Stimulated activated CD4-positive, alpha-beta T cell treated with anti-CD3 and anti-CD28 coated beads, Interleukin-4, amount 100 ng/mL, for 24 hours (primary cell): ENCODE data around the gene PFKP.

ENCODE experiments used
- DNase-seq: peaks from one replicate; pipeline ENCODE4 v3.0.0-alpha.2; 2020

The PFKP gene

DNA sequence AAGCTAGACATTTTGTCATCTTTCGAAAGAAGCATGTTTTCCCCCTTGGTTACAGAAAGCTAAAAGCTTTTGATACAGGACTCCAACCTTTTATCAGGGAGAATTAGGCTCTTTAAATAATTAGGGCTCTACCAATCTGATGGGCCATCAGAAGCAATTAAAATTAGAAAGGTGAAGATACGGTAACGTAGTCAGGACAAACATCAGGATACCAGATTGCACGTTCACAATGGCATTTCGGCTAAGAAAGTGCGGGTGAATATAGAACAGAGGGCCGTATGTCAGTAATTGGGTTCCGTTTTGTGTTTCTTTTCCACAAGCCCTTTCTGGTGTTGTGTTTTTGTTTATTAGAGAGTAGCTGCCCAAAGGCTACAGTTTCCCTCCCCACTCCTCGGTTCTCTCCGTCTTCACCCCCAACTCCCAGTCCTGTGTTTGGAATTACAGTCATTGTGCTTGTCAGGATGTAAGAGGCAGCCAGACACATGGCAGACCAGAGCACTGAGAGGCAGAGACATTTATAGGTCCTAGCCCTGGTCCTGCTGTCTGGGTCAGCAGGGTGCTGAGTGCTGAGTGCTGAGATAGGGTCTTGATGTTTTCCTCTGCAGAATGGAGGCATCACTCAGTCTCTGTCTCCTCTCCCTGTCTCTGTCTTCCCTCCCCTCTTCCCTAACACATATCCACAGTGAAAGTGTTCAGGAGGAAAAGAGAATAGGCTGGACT, 5.5 kb downstream of the PFKP start:
- no peak for DNase-seq

DNA sequence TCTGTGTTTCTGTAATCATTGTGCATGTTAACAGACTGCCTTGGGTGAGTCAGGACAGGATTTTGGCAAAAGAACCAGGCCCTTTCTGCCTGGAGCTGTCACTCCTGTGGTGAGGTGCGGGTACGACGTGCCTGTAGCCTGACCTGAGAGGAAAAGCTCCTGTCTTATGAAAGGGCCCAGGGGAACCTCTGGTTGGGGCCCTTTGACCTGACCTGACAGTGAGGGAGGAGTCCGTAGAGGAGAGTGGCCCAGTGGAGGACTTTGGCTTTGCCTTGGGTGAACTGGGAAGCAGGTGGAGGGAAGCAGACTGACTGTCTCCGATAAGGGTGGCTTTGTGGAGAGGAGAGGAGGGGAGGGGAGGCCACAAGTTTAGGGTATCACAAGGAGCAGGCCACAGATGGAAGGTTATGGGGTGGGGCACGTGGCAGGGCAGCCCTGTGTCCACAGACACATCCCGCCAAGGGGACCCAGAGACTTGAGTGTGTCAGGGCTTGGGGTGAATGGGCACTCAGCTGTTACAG, 6.9 kb downstream of the PFKP start:
- no peak for DNase-seq

DNA sequence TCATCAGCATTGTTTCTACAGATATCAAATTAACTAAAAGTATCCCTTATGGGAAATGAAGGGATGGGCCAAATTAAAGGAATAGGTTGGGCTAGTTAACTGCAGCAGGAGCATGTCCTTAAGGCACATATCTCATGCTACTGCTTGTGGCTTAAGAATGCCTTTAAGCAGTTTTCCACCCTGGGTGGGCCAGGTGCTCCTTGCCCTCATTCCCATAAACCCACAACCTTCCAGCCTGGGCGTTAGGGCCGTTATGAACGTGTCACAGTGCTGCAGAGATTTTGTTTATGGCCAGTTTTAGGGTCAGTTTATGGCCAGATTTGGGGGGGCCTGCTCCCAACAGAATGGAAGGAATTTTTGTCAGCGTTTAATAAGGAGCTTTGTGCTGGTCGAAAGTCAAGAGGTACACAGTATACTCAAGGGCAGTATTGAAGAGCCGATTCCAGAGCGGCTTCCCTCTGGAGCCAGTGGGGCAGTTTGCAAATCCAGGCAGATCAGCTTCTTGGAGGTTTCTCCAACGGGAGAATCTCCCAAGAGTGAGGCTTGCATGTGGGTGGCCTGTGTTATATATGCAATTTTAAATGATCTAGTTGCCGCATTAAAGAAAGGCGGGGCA, 7.7 kb downstream of the PFKP start:
- DNase-seq, result no peak

DNA sequence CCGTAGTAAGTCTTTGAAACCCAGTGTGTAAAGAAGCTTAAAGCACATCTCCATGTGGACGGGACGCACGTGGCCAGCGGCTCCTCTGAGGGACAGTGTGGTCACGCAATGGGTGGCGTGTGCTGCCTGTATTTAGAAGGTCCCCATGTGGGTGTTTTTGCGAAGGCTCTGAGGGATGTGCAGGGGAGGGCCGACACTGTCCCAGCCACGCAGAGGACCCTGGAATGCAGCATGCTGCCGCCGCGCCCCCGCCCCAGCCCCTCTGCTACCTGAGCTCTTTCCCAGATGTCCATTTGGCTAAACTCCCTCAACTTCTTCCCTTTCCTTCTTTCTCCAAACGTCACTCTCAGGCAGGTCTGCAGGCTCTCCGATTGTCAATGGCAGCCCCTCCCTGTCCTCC, 8.8 kb downstream of the PFKP start:
- DNase-seq, result no peak

DNA sequence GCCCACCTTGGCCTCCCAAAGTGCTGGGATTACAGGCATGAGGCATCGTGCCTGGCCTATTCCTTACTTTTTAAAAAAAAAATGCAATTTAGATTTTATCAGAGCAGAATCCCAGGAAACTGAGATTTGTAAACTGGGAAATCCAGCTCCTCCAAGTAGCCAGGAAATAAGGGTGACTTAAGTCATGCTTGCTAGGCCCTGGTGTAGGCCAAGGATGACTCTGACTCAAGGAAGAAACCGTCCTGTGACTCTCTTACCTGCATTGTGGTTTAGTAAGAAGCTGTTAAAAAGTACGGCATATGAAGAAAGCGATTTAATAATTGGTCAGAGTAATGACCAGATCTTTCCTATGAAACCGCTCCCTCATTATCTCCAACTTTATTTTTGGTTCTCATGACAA, 10.2 kb downstream of the PFKP start:
- no peak for DNase-seq

DNA sequence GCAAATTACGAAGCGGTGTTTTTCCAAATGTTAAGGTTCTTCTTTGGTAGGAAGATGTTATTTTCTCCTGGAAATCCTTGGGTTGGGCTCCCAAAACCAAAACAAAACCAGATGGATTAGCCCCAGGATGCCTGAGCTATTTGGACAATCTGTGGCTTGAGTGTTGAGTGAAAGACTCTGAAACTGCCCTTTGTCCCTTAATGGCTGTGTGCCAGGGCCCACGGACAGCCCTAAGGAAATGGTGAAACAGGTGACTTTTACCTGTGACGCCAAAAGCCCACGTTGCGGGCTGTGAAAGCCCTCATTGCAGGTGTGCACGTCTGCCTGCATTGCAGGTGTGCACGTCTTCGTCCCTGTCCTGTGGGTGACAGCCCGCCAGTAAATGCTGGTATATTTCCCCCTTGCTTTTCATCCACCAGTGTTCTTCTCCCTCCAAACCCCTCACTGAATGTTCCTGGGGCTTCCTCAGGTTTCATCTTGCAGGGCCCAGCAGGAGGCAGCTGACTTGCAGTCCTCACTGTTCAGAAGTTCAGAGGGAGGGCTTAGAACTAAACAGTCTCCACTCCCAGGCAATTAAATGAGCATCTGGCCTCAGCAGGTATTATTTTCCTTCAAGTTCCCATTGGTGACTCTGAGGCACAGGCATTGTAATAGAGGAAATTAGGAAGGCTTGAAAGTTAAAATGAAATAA, 10.7 kb downstream of the PFKP start:
- DNase-seq, result no peak

DNA sequence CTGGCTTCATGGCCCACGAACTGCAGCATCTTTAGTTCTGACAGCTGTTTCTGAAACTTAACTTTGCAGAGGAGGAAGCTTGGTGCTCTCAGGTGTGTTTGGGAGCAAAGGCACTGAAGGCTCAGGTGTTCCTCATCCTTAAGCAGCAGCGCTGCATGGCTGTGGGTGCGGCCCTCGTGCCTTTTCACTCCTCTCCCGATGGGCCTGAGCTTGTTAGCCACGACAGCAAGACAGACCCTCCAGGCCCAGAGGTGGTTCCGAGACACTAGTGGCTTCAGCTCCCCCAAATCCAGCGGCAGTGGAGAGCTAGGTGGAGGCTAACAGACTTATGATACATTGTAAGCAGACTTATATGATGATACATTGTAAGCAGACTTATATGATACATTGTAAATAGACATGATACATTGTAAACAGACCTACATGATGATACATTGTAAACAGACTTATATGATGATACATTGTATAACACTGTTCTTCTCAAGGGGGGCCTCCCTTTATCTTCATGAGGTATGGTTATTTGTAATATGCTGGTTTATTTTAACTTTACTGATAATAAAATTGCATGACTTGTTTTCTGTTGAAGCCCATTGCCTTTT, 14.1 kb downstream of the PFKP start:
- no peak for DNase-seq

DNA sequence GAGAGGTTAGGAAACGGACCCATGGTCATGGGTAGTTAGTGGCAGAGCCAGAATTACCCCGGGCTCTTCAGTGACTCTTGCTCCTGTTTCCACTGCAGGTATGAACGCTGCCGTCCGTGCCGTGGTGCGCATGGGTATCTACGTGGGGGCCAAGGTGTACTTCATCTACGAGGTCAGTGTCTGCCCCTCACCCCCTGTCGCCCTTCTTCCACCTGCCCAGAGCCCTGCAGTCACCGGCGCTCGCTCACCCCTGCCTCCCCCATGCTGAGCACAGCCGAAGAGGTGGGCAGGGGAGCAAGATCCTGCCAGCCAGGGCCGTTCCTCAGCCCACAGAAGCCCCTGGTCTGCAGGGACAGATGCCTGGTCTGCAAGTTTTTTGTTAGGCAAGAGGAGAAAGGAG, 14.9 kb downstream of the PFKP start:
- no peak for DNase-seq

DNA sequence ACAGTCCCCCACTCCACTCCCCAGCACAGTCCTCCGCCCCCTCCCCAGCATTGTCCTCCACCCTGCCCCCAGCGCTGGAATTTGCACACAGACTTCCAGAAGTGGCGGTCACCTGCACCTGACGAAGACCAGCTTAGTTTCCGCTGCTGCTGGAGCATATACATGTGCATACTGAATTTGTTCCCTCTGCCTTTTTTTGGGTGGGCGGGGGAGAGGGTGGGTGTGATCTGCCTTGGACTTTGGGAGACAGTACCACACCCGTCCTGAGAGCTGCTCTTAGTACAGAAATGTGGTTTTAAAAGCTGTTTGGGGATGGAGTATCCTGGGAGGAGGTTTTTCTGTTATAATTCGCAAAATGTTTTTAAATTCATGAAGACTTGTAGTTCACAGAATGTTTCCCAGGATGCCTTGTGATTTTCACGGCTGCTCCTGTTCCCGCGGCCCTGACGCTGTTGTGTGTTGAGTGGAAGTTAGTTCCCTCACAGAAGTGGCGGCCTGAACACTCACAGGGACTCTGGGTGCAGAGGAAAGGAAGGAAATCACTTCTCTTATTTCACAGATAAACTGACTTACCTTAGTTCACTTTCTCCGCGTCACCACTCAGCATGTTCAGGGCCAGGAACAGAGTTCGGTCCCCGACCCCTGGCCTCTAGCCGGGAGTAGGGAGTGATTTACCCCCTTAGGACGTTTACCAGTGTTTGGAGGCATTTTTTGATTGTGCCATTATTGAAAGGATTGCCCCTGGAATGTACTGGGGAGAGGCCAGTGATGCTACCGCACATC, 18.6 kb downstream of the PFKP start:
- no peak for DNase-seq

DNA sequence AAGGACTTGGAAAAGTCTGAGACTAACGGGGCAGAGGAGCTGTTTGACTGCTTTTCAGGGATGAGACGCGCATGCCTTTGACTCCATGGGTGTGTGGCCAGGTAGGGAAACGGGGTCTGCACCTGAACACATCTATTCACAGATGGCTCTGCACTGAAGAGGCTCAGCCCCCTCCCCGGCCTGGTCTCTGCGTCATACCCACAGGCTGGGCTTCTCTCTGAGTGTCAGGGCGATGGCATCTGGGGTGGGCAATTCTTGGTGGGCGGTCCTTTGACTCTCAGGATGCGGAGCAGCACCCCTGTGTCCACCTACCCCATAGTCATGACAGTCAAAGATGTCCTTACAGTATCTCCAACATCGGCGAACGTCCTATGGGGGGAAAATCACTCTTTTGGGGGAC, 23.0 kb downstream of the PFKP start:
- no peak for DNase-seq

DNA sequence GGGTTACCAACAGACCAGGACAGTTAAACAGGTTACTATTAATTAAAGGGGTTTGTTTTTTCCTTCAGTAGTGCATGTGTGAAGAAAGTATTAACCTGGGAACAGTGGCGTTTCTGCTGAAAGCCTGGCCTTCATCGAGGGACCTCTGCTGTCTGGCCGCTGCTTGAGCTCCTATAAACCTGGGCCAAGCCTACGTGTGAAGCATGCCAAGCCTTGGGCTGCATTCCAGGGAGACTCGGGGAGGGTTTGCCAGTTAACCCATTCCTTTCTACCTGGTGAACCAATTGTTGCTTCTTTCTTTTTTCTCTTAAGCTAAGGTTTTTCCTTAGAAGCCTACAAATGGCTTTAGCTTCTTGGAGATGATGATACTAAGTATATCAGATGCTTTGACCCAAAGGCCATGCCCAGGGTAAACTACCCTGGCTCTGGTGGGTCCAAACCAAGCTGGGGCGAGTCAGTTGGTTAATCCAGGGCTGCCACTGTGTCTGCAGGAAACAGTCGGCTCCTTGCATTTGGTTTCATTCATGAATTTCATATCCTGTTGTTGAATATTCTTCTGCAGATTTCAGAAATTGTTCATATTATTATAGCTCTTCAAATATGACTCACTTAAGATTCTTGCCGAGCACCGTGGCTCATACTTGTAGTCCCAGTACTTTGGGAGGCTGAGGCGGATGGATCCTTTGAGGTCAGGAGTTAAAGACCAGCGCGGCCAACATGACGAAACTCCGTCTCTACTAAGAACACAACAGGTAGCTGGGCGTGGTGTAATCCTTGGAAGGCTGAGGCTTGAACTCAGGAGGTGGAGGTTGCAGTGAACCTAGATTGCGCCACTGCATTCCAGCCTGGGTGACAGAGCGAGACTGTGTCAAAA, 23.8 kb downstream of the PFKP start:
- DNase-seq, result peak; percentile 64

DNA sequence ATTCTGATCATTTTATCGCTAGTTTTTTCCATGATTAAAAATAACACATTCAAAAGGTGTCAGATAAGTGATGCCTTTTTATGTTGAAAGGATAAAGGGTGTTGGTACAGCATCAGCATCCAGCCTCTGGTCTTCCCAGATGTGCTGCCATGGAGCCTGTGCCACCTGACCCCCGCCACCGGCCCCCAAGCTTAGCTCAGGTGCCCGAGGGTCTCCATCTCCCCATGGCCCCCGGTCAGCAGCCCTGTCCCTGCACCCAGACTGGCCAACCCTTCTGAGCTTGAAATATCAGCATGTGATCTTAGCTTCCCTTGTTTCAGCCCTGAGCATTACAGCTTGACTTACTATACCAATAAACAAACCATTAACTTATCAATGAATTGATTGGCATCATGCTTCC, 24.6 kb downstream of the PFKP start:
- no peak for DNase-seq

DNA sequence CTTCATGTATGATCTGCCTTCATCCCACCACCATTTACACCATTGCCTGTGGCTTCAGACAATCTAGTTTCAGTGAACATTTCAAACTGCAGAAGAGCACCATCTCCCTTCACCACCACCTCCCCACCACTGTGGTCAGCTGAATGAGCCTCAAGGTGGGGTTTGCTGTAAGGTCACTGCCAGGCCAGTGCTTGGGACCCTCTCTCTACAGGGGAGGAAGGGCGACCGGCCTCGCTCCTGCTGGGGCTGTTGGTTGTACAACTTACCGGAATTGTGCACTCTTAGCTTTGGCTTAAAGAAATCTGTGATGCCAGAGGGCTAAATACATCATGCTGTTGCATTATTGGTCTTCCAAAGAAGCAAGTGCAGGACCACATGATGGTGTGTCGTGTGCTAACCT, 26.6 kb downstream of the PFKP start:
- no peak for DNase-seq

DNA sequence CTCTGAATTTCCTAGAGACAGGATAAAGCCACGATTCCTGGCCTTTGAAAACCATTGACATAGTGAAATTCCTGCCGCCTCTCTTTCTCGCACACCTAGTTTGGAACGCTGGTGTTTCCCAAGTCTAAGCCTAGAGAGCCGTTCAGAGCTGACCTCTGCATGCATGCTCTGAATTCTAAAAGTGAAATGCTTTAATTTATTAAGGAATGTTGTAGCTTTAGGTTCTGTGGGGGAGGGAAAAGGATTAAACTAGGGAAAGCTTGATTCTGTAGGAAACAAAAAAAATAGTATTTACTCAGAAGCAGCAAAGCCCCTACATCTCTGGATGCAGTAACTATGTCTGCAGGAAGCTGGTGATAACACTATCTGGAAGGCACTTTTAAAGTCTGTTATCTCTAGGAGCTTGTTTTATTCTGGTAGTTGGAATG, 27.3 kb downstream of the PFKP start:
- no peak for DNase-seq

DNA sequence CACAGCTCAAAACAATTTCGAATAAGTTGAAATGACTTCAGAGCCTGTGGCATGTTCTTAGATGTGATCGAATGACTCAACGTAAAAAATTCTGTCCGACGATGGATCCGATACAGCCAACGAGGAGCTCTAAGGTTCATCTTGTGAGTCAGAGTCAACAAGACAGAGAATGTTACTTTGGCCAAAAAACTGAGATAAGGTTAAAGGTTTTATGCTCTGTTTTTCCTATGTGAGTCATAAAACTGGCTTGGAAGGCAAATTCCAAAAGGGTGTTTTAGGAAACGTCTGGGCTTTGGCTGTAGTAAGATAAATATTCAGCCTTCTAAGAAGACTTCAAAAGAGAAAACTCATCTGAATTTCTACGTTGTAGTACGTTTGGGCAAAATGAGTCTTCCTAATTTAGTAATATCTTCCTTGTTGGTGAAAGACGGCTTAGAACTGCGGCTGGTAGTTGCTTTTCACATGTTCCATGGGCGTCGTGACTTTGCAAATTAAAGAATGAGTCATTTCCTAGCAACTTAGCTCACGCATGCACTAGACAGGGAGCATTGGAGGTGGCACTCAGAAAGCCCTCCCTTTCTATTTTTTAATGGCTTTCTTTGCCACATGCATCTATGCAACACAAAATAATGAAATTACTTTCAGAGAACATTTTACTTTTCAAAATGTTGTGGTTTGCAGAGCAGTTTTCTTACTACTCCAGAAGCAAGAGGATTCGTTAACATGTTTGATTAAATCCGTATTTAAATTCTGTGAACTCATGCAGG, 28.2 kb downstream of the PFKP start:
- peak; percentile 77 for DNase-seq

DNA sequence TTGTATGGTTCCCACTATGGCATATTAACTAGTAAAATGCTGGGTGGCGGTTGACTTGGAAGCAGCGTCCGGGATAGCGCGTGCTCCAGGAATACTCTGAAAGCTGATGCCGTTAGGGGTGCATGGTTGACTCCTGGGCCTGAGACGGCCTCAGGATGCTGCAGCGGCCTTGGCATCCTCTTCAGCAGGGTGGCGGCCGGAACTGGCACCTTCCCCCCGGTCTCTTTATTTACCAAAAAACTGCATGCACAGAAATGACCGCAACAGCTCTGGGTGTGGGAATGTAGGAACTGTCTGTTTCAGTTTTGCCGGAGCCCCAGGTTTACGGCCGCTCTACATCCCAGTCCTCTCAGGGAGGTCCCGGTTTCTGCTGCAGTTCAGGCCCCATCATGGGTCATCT, 28.8 kb downstream of the PFKP start:
- DNase-seq, result no peak

DNA sequence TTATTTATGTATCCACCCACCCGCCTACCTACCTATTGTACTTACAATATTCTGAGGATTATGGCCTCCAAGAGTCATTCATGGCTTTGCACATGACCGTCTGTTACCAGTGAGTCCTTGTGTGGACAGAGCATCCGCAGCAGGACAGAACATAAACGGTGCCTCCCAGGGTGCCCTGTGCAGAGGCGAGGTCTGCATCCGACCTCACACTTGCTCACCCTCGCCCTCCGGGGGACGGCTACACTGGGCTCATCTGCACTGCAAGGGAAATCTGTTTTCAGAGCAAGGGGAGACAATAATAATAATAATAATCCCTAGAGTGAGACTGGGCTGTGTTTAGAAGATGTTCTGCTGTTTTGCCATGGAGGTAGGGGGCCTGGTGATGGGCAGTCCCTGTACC, 29.8 kb downstream of the PFKP start:
- no peak for DNase-seq

DNA sequence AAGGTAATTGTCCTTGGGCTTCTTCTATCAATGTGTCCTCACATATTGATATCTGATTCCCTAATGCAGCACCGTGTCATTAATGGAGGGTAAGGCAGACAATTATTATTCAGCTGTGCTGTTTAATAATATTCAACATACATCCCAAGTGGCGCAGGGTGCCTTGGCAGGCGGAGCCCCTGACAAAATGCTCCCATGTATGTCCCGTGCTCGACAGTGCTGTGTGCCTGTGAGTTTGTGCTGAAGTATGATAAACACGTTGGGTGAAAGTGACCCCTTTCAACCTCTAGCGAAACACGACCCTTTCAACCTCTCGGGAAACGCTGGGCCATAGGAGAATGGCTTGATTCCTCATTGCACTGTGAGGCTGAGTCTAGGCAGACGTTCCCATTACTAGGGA, 31.3 kb downstream of the PFKP start:
- no peak for DNase-seq

DNA sequence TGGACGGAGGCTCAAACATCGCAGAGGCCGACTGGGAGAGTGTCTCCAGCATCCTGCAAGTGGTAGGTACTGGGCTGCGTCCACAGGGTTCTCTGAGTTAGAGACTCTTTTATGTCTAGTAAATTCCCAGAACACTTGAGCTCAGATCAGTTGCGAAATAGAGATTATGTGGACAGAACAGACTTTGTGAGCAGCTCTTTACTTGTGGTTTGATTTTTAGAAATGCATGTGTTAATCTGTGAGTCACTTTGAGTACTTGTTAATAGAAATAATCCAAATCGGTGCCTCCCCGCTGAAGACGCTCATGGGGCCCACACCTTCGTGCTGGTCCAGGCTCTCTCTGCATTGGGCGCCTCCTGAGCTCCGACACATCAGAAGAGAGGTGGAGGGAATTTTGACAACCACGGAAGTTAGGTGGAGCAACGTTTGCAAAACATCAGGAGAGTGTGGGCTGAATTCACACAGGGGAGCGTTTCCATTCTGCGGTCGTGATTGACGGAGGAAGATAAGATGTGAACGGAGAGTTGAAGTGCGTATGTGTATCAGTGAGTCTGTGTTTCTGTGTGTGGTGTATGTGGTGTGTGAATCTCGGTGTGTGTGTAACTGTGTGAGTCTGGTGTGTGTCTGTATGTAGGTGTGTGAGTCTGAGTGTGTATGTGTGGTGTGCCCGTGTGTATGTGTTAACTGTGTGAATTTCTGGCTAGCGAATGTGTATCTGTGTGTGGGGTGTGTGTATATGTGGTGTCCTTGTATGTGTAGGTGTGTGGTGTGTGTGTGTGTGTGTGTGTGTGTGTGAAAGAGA, 32.1 kb downstream of the PFKP start:
- DNase-seq, result no peak

DNA sequence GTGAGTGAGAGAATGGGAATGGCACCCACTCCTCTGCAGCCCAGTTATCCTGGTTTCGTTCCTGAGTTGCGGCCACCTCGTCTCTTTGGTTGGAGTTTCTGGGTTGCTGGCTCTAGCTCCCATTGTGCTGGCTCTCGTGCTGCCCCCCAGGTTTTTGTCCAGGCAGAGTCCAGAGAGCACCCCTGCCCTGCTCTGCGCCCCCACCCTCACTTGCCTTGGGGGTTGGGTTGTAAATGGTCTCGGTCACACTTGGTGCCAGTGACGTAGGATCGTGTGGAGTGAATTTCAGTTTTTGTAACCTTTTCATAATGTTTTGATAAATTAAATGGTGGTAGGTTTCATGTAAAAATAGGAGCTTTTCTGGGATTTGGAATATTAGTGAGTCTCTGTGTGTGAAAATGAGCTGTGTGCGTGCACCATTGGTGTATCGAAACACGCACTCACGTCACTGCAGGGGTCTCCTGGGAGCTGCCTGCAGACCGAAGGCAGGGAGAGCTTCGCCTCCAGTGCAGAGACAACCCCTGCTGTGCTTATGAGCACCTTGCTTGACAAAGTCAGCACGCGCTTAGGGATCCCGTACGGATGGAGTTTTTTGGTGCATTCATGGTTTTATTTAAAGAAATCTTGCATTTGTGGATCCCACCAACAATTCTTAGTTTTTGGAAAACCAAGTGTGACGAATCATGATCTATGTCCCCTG, 32.9 kb downstream of the PFKP start:
- no peak for DNase-seq
